Psoas muscle (tissue), 8 donors: ENCODE results near the gene KCTD3. TPM values are rescaled to one million over a fixed set of nuclear protein-coding genes. Genes with fewer than 3 reads are reported as not detected.

Experiments
- ATAC-seq, 4 donors: fragments of 200-7000 bp; cut with Tn5 transposase; one replicate each; pipeline ENCODE4 v1.9.1; 2020; ENCODE audit warnings: moderate library complexity in 3 of 4, mild to moderate bottlenecking in 2 of 4
- DNase-seq, 2 donors: peaks; one replicate each; pipeline ENCODE4 v3.0.0-alpha.2; 2020
- H3K27ac ChIP-seq: fragments of 200-600 bp; one replicate; pipeline ENCODE4 v1.8.0; 2022
- H3K27me3 ChIP-seq, 3 donors: fragments of 200-600 bp in 1 of 3; one replicate each; pipeline versions ENCODE4 v1.6.1 to v1.8.0; 2013 to 2022; ENCODE audit warnings: low read length in 2 of 3, mild to moderate bottlenecking in 2 of 3, moderate library complexity in 1 of 3; ENCODE audit not compliant: insufficient read depth in 3 of 3
- H3K36me3 ChIP-seq, 2 donors: fragments of 200-600 bp in 1 of 2; one replicate each; pipeline versions ENCODE4 v1.6.1 to v1.8.0; 2013 to 2022; ENCODE audit warnings: low read depth in 1 of 2, mild to moderate bottlenecking in 1 of 2, moderate library complexity in 1 of 2; ENCODE audit not compliant: insufficient read depth in 1 of 2
- H3K4me1 ChIP-seq: fragments of 200-600 bp; one replicate; pipeline ENCODE4 v1.8.0; 2022
- H3K4me3 ChIP-seq: fragments of 200-600 bp; one replicate; pipeline ENCODE4 v1.8.0; 2022; ENCODE audit warnings: mild to moderate bottlenecking
- H3K9me3 ChIP-seq: fragments of 200-600 bp; one replicate; pipeline ENCODE4 v1.8.0; 2022
- CTCF ChIP-seq: fragments of 200-600 bp; IDR thresholded peaks from one replicate; pipeline ENCODE4 v1.8.0; 2022; ENCODE audit warnings: antibody characterized with exemption
- WGBS, 3 donors: extraction: QIAGEN DNeasy Blood & Tissue Kit; methylation state at CpG; one replicate each; pipeline versions ENCODE4 v1.1.6 to v1.1.7; 2013; 5-methylcytosine and 5-hydroxymethylcytosine counted together
- intact Hi-C, 2 donors: fragments of 100-400 bp; cut with DNase I; formaldehyde crosslinking; loops; one replicate each; pipeline versions ENCODE4 v1.11.0 to v1.14.2; 2022
- polyA plus RNA-seq, 3 donors: library from polyadenylated mRNA; stranded (reverse); fragments of 200-250 nt; gene quantifications; one replicate each; pipeline ENCODE4 v1.2.3, GENCODE V29; 2013
- total RNA-seq, 4 donors: library from RNA; stranded (reverse); fragmentation: NEBNext Ultra II Directional in 2 of 4; extraction: Animal tissue kit (Norgen Biotek cat#: 25700) in 2 of 4; gene quantifications; one replicate each; pipeline versions ENCODE4 v1.2.1 to v1.2.4, GENCODE V29; 2021 to 2023
- donor health status: healthy with polysubstance abuse.
- donor health status: DM: no; HTN: no; CAD: no; lungs with moderate emphysema.
- donor health status: Bipolar disorder and iron deficiency.
- donor health status: healthy.
- donor health status: DM: yes; HTN: yes; CAD: no.
- donor health status: DM: no; HTN: no; CAD: no.
- donor health status: DM: no; HTN: no; CAD: no.
- donor health status: DM: yes; HTN: yes; CAD: no.

The KCTD3 gene
- total and polyA plus RNA-seq, 7 donors = 6.9 to 20.8 (median 12.8) TPM

GRCh38 chr1:215569986-215570824 is 3.1 kb downstream of the KCTD3 start:
- 50 to 72% (median 61%) methylated on average over 3 of the region's 3 CpGs for WGBS, 3 donors
- DNase-seq (no peak), ATAC-seq (no peak)
- TF ChIP-seq CTCF = no peak
- H3K9me3 ChIP-seq = no peaks in the 10 kb centered on the region
- peak overlapping the region; percentile 92 for H3K4me3 ChIP-seq
- no peak overlapping the region for H3K27ac ChIP-seq
- intact Hi-C loops = no loop called here
- H3K4me1 ChIP-seq = peaks cover 24% of the 10 kb centered on the region
- H3K27me3 ChIP-seq = no peaks in the 10 kb centered on the region
- no peaks in the 10 kb centered on the region for H3K36me3 ChIP-seq

- intact Hi-C loops = no loop called here
- ATAC-seq (no peak), DNase-seq (no peak)
- TF ChIP-seq CTCF = no peak
- no peaks in the 10 kb centered on the region for H3K27me3 ChIP-seq
- no peak overlapping the region for H3K4me3 ChIP-seq
- WGBS, 3 donors = 88 to 90% (median 89%) methylated on average over 2 of the region's 2 CpGs
- no peaks in the 10 kb centered on the region for H3K4me1 ChIP-seq
- H3K27ac ChIP-seq = no peak overlapping the region
- H3K9me3 ChIP-seq = no peaks in the 10 kb centered on the region
- peaks cover 0 to 82% of the 10 kb centered on the region in 2 donors for H3K36me3 ChIP-seq
Observed at GRCh38 chr1:215581896-215582295, 14.8 kb downstream of the KCTD3 start.

GRCh38 chr1:215583185-215583749 is 16.2 kb downstream of the KCTD3 start:
- no peak for TF ChIP-seq CTCF
- 39 to 43% (median 39%) methylated on average over 5 of the region's 5 CpGs for WGBS, 3 donors
- intact Hi-C loops = no loop called here
- no peak for DNase-seq
- H3K27me3 ChIP-seq = no peaks in the 10 kb centered on the region
- no peak overlapping the region for H3K27ac ChIP-seq
- peaks cover 0 to 81% of the 10 kb centered on the region in 2 donors for H3K36me3 ChIP-seq
- H3K4me1 ChIP-seq = no peaks in the 10 kb centered on the region
- peak in 3 of 4 donors; percentile 30 to 75 (median 57) for ATAC-seq
- no peaks in the 10 kb centered on the region for H3K9me3 ChIP-seq
- H3K4me3 ChIP-seq = no peak overlapping the region

- Histone ChIP-seq H3K9me3 (no peaks in the 10 kb centered on the region), H3K4me1 (no peaks in the 10 kb centered on the region), H3K36me3 (peaks cover 0 to 81% of the 10 kb centered on the region in 2 donors), H3K27ac (no peak overlapping the region), H3K4me3 (no peak overlapping the region), H3K27me3 (no peaks in the 10 kb centered on the region)
- ATAC-seq = no peak
- TF ChIP-seq CTCF = no peak
- 93 to 100% (median 97%) methylated on average over 1 of the region's 1 CpG for WGBS, 3 donors
- intact Hi-C loops = no loop called here
- DNase-seq = no peak
Observed at GRCh38 chr1:215584389-215584788, 17.3 kb downstream of the KCTD3 start.
